Effector memory CD4-positive, alpha-beta T cell (primary cell): Measurements from ENCODE around the gene ESPN.

Experiments
- DNase-seq, 3 donors: peaks; one replicate each; pipeline ENCODE4 v3.0.0-alpha.2; 2020
- H3K27ac ChIP-seq: 2 replicates; pipeline ENCODE4 v1.7.0; 2013; ENCODE audit warnings: mild to moderate bottlenecking, low read length, moderate library complexity; ENCODE audit not compliant: insufficient read depth, poor library complexity, severe bottlenecking
- H3K27me3 ChIP-seq: replicated peaks from 2 replicates; pipeline ENCODE4 v1.7.0; 2013; ENCODE audit warnings: mild to moderate bottlenecking, low read length; ENCODE audit not compliant: insufficient read depth, control insufficient read depth, poor library complexity, severe bottlenecking
- H3K36me3 ChIP-seq: 2 replicates; pipeline ENCODE4 v1.7.0; 2013; ENCODE audit warnings: mild to moderate bottlenecking, low read length, moderate library complexity; ENCODE audit not compliant: control insufficient read depth, insufficient read depth
- H3K4me1 ChIP-seq: 2 replicates; pipeline ENCODE4 v1.7.0; 2013; ENCODE audit warnings: low read length, mild to moderate bottlenecking; ENCODE audit not compliant: control insufficient read depth, insufficient read depth, poor library complexity, severe bottlenecking
- H3K4me3 ChIP-seq: 2 replicates; pipeline ENCODE4 v1.7.0; 2013; ENCODE audit warnings: low read length, low read depth, mild to moderate bottlenecking; ENCODE audit not compliant: insufficient read depth, poor library complexity, severe bottlenecking
- H3K9me3 ChIP-seq: 2 replicates; pipeline ENCODE4 v1.7.0; 2013; ENCODE audit warnings: mild to moderate bottlenecking, low read length, moderate library complexity; ENCODE audit not compliant: control insufficient read depth

Gene ESPN

GRCh38 chr1:6481820-6482219, 57.2 kb downstream of the ESPN start:
- H3K4me3 ChIP-seq: no peak overlapping the region
- H3K4me1 ChIP-seq: peaks cover 20% of the 10 kb centered on the region
- H3K27me3 ChIP-seq: peaks cover 22% of the 10 kb centered on the region
- H3K9me3 ChIP-seq: no peaks in the 10 kb centered on the region
- no peak for DNase-seq
- H3K27ac ChIP-seq: no peak overlapping the region
- no peaks in the 10 kb centered on the region for H3K36me3 ChIP-seq

GRCh38 chr1:6483017-6483760, 58.6 kb downstream of the ESPN start:
- Histone ChIP-seq H3K36me3 (no peaks in the 10 kb centered on the region), H3K4me1 (peaks cover 20% of the 10 kb centered on the region), H3K27ac (no peak overlapping the region), H3K27me3 (peaks cover 22% of the 10 kb centered on the region), H3K4me3 (no peak overlapping the region), H3K9me3 (no peaks in the 10 kb centered on the region)
- DNase-seq: no peak

DNA sequence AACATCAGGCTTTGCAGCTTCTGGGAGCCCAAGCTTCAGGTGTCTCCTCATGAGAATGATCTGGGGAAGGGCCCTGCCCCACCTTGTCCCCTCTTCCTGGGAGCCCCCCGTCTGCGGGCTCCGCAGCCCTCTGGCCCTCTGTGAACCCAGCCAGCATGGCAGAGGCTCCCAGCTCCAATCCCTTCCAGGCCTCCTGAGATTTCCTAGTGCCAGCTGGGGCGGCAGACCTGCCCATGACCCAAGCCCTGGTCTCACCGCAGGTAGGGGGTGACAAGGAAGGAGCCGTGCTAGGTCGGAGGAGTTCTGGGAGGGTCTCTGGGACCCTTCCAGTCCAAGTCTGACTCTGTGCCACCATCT, 59.2 kb downstream of the ESPN start:
- DNase-seq: no peak
- Histone ChIP-seq H3K4me3 (no peak overlapping the region), H3K36me3 (no peaks in the 10 kb centered on the region), H3K27me3 (peaks cover 22% of the 10 kb centered on the region), H3K27ac (no peak overlapping the region), H3K9me3 (no peaks in the 10 kb centered on the region), H3K4me1 (peaks cover 20% of the 10 kb centered on the region)

GRCh38 chr1:6484826-6485167, 60.2 kb downstream of the ESPN start:
- H3K36me3 ChIP-seq: no peaks in the 10 kb centered on the region
- H3K4me3 ChIP-seq: no peak overlapping the region
- H3K9me3 ChIP-seq: no peaks in the 10 kb centered on the region
- H3K27ac ChIP-seq: no peak overlapping the region
- DNase-seq: no peak
- peaks cover 22% of the 10 kb centered on the region for H3K27me3 ChIP-seq
- peaks cover 22% of the 10 kb centered on the region for H3K4me1 ChIP-seq

- Histone ChIP-seq H3K27me3 (peaks cover 22% of the 10 kb centered on the region), H3K4me1 (peaks cover 28% of the 10 kb centered on the region), H3K27ac (no peak overlapping the region), H3K9me3 (no peaks in the 10 kb centered on the region), H3K36me3 (no peaks in the 10 kb centered on the region), H3K4me3 (no peak overlapping the region)
- DNase-seq: no peak
These were observed 60.9 kb downstream of the ESPN start for GRCh38 chr1:6485168-6486101.

DNA sequence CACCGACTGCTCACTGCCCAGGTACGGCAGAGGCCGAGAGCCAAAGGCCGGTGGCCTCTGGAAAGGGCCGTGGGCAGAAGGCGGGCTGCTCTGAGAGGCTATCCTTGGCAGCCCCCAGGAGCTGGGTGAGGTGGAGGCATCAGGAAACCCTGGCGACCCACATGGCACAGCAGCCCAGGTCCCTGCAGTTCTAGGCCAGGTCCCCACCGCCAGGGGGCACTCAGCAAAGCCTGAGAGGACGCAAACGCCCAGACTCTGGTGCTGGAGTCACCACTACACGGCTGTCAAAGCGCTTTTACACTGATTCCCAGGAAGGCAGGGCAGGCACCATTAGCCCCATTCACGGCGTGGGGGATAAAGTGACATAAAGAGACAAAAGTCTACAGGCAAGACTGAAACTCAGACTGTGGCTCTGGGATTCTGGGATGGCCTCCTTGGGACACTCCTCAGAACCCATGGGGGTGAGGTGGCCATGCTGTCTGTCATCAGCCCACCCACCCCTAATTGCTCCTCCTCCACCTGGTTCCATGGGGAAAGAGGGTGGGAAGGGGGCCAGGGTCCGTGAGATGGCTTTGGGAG, 61.9 kb downstream of the ESPN start:
- H3K27ac ChIP-seq: no peak overlapping the region
- peaks cover 38% of the 10 kb centered on the region for H3K4me1 ChIP-seq

GRCh38 chr1:6487804-6488484, 63.4 kb downstream of the ESPN start:
- Histone ChIP-seq H3K4me1 (peaks cover 39% of the 10 kb centered on the region), H3K27ac (no peak overlapping the region)

More for the DNA sequence above, 61.9 kb downstream of the ESPN start:
- Histone ChIP-seq H3K4me3 (no peak overlapping the region), H3K9me3 (no peaks in the 10 kb centered on the region), H3K36me3 (no peaks in the 10 kb centered on the region), H3K27me3 (peaks cover 22% of the 10 kb centered on the region)
- DNase-seq: peak; percentile 58 to 74 (median 66)

GRCh38 chr1:6488602-6489382, 64.2 kb downstream of the ESPN start:
- Histone ChIP-seq H3K27ac (no peak overlapping the region), H3K9me3 (no peaks in the 10 kb centered on the region), H3K4me1 (peaks cover 39% of the 10 kb centered on the region), H3K27me3 (peaks cover 22% of the 10 kb centered on the region), H3K4me3 (no peak overlapping the region), H3K36me3 (no peaks in the 10 kb centered on the region)
- no peak for DNase-seq

More at GRCh38 chr1:6487804-6488484, 63.4 kb downstream of the ESPN start:
- Histone ChIP-seq H3K27me3 (peaks cover 22% of the 10 kb centered on the region), H3K36me3 (no peaks in the 10 kb centered on the region), H3K4me3 (no peak overlapping the region), H3K9me3 (no peaks in the 10 kb centered on the region)
- DNase-seq: no peak

DNA sequence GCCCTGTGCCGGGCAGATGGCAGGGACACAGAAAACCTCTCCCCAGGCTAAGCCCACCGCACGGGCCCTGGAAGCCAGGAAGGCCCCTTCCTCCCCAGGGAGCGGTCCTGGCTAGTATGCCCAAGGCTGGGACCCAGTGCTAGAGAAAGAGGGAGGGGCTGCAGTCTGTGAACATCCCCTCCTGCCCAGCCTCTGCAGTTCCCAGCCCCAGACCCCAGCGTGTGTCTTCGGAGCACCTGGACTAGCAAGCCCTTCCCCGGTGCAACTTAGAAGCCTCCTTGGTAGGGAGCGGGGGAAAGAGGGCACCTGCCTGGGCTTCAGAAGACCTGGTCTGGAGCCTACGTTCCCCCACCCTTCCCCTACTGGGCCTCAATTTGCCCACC, 64.8 kb downstream of the ESPN start:
- H3K27ac ChIP-seq: no peak overlapping the region
- H3K4me1 ChIP-seq: peaks cover 39% of the 10 kb centered on the region
- DNase-seq: no peak
- H3K4me3 ChIP-seq: no peak overlapping the region
- no peaks in the 10 kb centered on the region for H3K9me3 ChIP-seq
- peaks cover 21% of the 10 kb centered on the region for H3K27me3 ChIP-seq
- no peaks in the 10 kb centered on the region for H3K36me3 ChIP-seq
